GM12878 (cell line): ENCODE data around the gene ZSWIM3. TPM values are rescaled to one million over a fixed set of nuclear protein-coding genes. Genes with fewer than 3 reads are reported as not detected.

Experiments
- ATAC-seq: fragments of 200-7000 bp; cut with Tn5 transposase; 3 replicates; pipeline ENCODE4 v1.9.1; 2020; ENCODE audit warnings: mild to moderate bottlenecking, moderate library complexity
- BruUV-seq: library from RNA; stranded (reverse); fragments of 400-500 nt; replicated peaks from 2 replicates; lab custom pipeline; 2021; lab: Mats Ljungman, UMichigan
- CTCF ChIA-PET: fragments of 300-600 bp; sonication (Branson Sonifier 250); formaldehyde crosslinking; extraction: SDS; loops from one replicate; lab custom pipeline; 2021; ENCODE audit warnings: inconsistent platforms; lab: Yijun Ruan, JAX
- POLR2A ChIA-PET: fragments of 350-600 bp; formaldehyde crosslinking; extraction: SDS; loops from one replicate; lab custom pipeline; 2021; ENCODE audit warnings: inconsistent platforms; lab: Charles Lee
- RAD21 ChIA-PET: fragments of 300-600 bp; sonication (Branson Sonifier 250); formaldehyde crosslinking; loops from one replicate; lab custom pipeline; 2023; ENCODE audit warnings: antibody characterized with exemption; ENCODE audit not compliant: unreplicated experiment; lab: Charles Lee
- SMC1A ChIA-PET: fragments of 300-600 bp; sonication (Branson Sonifier 250); formaldehyde crosslinking; loops from one replicate; lab custom pipeline; 2023; ENCODE audit not compliant: unreplicated experiment, uncharacterized antibody; lab: Charles Lee
- DNase-seq: peaks from one replicate; pipeline ENCODE4 v3.0.0-alpha.2; 2011; ENCODE audit warnings: low read depth, low spot score
- FAIRE-seq: peaks from 3 replicates; lab custom pipeline; 2011; peaks lifted over from hg19 to GRCh38; lab: Jason Lieb, UNC
- H2AFZ ChIP-seq: 2 replicates; pipeline ENCODE4 v1.6.0; 2011; ENCODE audit warnings: low read depth, low read length, control low read depth; ENCODE audit not compliant: control insufficient read depth
- H3K27ac ChIP-seq: 2 replicates; pipeline ENCODE4 v1.5.1; 2011; ENCODE audit warnings: control low read depth; ENCODE audit not compliant: control insufficient read depth, insufficient read depth
- H3K27me3 ChIP-seq, 2 experiments: replicated peaks in 1 of 2; 2 replicates each; pipeline versions ENCODE4 v1.6.0 to v1.6.1; 2011; ENCODE audit warnings: low read length in 1 of 2; ENCODE audit not compliant: control insufficient read depth in 2 of 2, insufficient read depth in 2 of 2
- H3K36me3 ChIP-seq, 2 experiments: 2 replicates each; pipeline ENCODE4 v1.5.1; 2011; ENCODE audit warnings: low read length in 1 of 2; ENCODE audit not compliant: control insufficient read depth in 2 of 2, insufficient read depth in 2 of 2
- H3K4me1 ChIP-seq: 2 replicates; pipeline ENCODE4 v1.6.1; 2011; ENCODE audit warnings: mild to moderate bottlenecking, low read length, moderate library complexity, mixed read lengths; ENCODE audit not compliant: control insufficient read depth, insufficient read depth
- H3K4me2 ChIP-seq: 2 replicates; pipeline ENCODE4 v1.6.0; 2011; ENCODE audit warnings: control low read depth; ENCODE audit not compliant: control insufficient read depth, insufficient read depth
- H3K4me3 ChIP-seq: fragments of 200-600 bp; sonication (generic); 2 replicates; pipeline ENCODE4 v1.5.1; 2016
- H3K79me2 ChIP-seq: 2 replicates; pipeline ENCODE4 v1.6.0; 2011; ENCODE audit warnings: low read length; ENCODE audit not compliant: control insufficient read depth, insufficient read depth
- H3K9ac ChIP-seq: 2 replicates; pipeline ENCODE4 v1.8.0; 2011; ENCODE audit warnings: low read length, control low read depth, mixed read lengths; ENCODE audit not compliant: control insufficient read depth, insufficient read depth
- H3K9me3 ChIP-seq: replicated peaks from 3 replicates; pipeline ENCODE4 v1.5.1; 2011; ENCODE audit warnings: mild to moderate bottlenecking, low read length; ENCODE audit not compliant: control insufficient read depth, insufficient read depth
- H4K20me1 ChIP-seq: 2 replicates; pipeline ENCODE4 v1.6.0; 2011; ENCODE audit not compliant: control insufficient read depth, insufficient read depth
- ATF3 ChIP-seq: IDR thresholded peaks from 2 replicates; pipeline ENCODE4 v1.6.1; 2011; ENCODE audit warnings: low read depth, mild to moderate bottlenecking, low read length, moderate library complexity, borderline replicate concordance; ENCODE audit errors: extremely low read depth
- CBX3 ChIP-seq: fragments of 200-600 bp; sonication (generic); IDR thresholded peaks from 2 replicates; pipeline ENCODE4 v1.6.1; 2016; ENCODE audit warnings: low read depth, borderline replicate concordance
- CHD4 ChIP-seq: fragments of 200-600 bp; sonication (generic); IDR thresholded peaks from 2 replicates; pipeline ENCODE4 v1.6.1; 2016; ENCODE audit warnings: mild to moderate bottlenecking
- HCFC1 ChIP-seq: fragments of 150-350 bp; IDR thresholded peaks from 2 replicates; pipeline ENCODE4 v1.6.1; 2014; ENCODE audit warnings: low read length
- HDAC6 ChIP-seq: fragments of 200-600 bp; sonication (generic); IDR thresholded peaks from one replicate; pipeline ENCODE4 v1.8.0; 2017; ENCODE audit warnings: antibody characterized with exemption; ENCODE audit not compliant: unreplicated experiment
- LARP7 ChIP-seq: fragments of 450-650 bp; IDR thresholded peaks from 2 replicates; pipeline ENCODE4 v1.6.1; 2017; ENCODE audit warnings: mild to moderate bottlenecking
- NFYB ChIP-seq: IDR thresholded peaks from 2 replicates; pipeline ENCODE4 v1.6.1; 2011; ENCODE audit warnings: low read depth, mild to moderate bottlenecking, low read length, improper control_type of control experiment, moderate library complexity; ENCODE audit not compliant: insufficient read depth
- NKRF ChIP-seq: fragments of 450-650 bp; conservative IDR thresholded peaks from 2 replicates; pipeline ENCODE4 v1.6.1; 2017; ENCODE audit warnings: mild to moderate bottlenecking, moderate library complexity
- PAX5 ChIP-seq: IDR thresholded peaks from 2 replicates; pipeline ENCODE4 v1.6.1; 2011; ENCODE audit warnings: low read depth, low read length, borderline replicate concordance
- RCOR1 ChIP-seq: conservative IDR thresholded peaks from 2 replicates; pipeline ENCODE4 v1.6.1; 2012; ENCODE audit warnings: low read depth, low read length, improper control_type of control experiment
- SRF ChIP-seq, 2 experiments: IDR thresholded peaks; 2 replicates each; pipeline ENCODE4 v1.6.1; 2011; ENCODE audit warnings: low read depth in 2 of 2, low read length in 2 of 2, mild to moderate bottlenecking in 1 of 2, moderate library complexity in 1 of 2
- STAT3 ChIP-seq: IDR thresholded peaks from 2 replicates; pipeline ENCODE4 v1.6.1; 2011; ENCODE audit warnings: low read depth, low read length, improper control_type of control experiment
- SUPT20H ChIP-seq: IDR thresholded peaks from 2 replicates; pipeline ENCODE4 v1.6.1; 2011; ENCODE audit warnings: low read depth, mild to moderate bottlenecking, low read length, moderate library complexity, borderline replicate concordance; ENCODE audit not compliant: control insufficient read depth
- TARDBP ChIP-seq: IDR thresholded peaks from 2 replicates; pipeline ENCODE4 v1.6.1; 2016; ENCODE audit warnings: borderline replicate concordance
- ZBED1 ChIP-seq: IDR thresholded peaks from 2 replicates; pipeline ENCODE4 v1.6.1; 2016; ENCODE audit warnings: borderline replicate concordance
- ZNF207 ChIP-seq: fragments of 450-650 bp; IDR thresholded peaks from 2 replicates; pipeline ENCODE4 v1.6.1; 2014; ENCODE audit warnings: antibody characterized with exemption, mild to moderate bottlenecking, borderline replicate concordance
- WGBS: methylation state at CpG from one replicate; pipeline ENCODE4 v1.1.6; 2016; ENCODE audit warnings: low lambda C conversion rate; ENCODE audit not compliant: insufficient replicate concordance, insufficient coverage; ENCODE audit errors: missing lambda C conversion rate; 5-methylcytosine and 5-hydroxymethylcytosine counted together
- in situ Hi-C: fragments of 300-500 bp; cut with MboI; formaldehyde crosslinking; loops from 9 replicates; pipeline ENCODE4 v1.14.3; 2018; ENCODE audit warnings: mixed read lengths
- intact Hi-C: fragments of 100-400 bp; cut with micrococcal nuclease; formaldehyde crosslinking; loops from one replicate; pipeline ENCODE4 v1.14.2; 2022; ENCODE audit not compliant: unreplicated experiment
- polyA plus RNA-seq, 11 experiments: library from polyadenylated mRNA; depleted of rRNA in 4 of 11; unstranded in 6 of 11; stranded (reverse) in 5 of 11; fragments of >200 nt; fragmentation: Nextera tagmentation in 4 of 11; fragmentation: Illumina TruSeq in 1 of 11; extraction: Ambion mirVana in 4 of 11; extraction: Trizol in 1 of 11; gene quantifications; 1 replicate in 1 of 11; 2 replicates in 10 of 11; pipeline versions ENCODE4 v1.2.1 to v1.2.3, GENCODE V29; 2011 to 2016; ENCODE audit warnings: inconsistent platforms in 2 of 11, missing spikeins in 2 of 11, low read depth in 1 of 11
- total RNA-seq, 4 experiments: library from RNA; depleted of rRNA in 3 of 4; stranded (reverse); fragments of >200 nt in 3 of 4; fragmentation: Illumina TruSeq in 1 of 4; extraction: Trizol in 1 of 4; gene quantifications; 2 replicates each; pipeline versions ENCODE4 v1.2.1 to v1.2.3, GENCODE V29; 2013 to 2021

The ZSWIM3 gene
- total and polyA plus RNA-seq, 10 of the 15 experiments (the other 5 are each of a cell fraction or from before 2014, with no cell fraction given), result 1.6 to 5.1 (median 4.2) TPM

- POLR2A ChIA-PET, result interaction anchor here (0.7 to 3.9 kb wide), 2 partner anchors 22 to 48 kb away, joined by 3 to 32 read pairs; partner anchors contain the start of gene PCIF1
- no peak for FAIRE-seq
These were observed 54.9 kb downstream of the ZSWIM3 start for GRCh38 chr20:45912344-45912682.

More at GRCh38 chr20:45912344-45912682, 54.9 kb downstream of the ZSWIM3 start:
- in situ Hi-C loops, result no loop called here
- Histone ChIP-seq H3K27ac (no peak overlapping the region), H3K36me3 (no peaks in the 10 kb centered on the region), H2AFZ (peak overlapping the region; percentile 90), H3K9ac (peak overlapping the region; percentile 26)
- SMC1A ChIA-PET, result interaction anchor here (1.1 to 3.5 kb wide), 2 partner anchors 20 to 49 kb away, joined by 3 to 12 read pairs; partner anchors contain the start of genes CTSA and NEURL2
- no TSS peak for BruUV-seq
- TF ChIP-seq PAX5 (no peak), RCOR1 (no peak), ZNF207 (no peak), NKRF (no peak), CBX3 (no peak), TARDBP (no peak), ZBED1 (no peak), STAT3 (no peak), ATF3 (no peak), LARP7 (no peak), SUPT20H (no peak), HCFC1 (no peak), CHD4 (no peak), SRF (IDR thresholded peaks at IDR 0.05; ENCODE audit: low read depth in 2 of 2, low read length in 2 of 2) (no peak), HDAC6 (no peak), NFYB (no peak)
- TF ChIP-seq, all 136 proteins: peak for 0
- ATAC-seq, result no peak
- Histone ChIP-seq H3K4me1 (peaks cover 15% of the 10 kb centered on the region), H4K20me1 (no peaks in the 10 kb centered on the region), H3K79me2 (no peaks in the 10 kb centered on the region), H3K4me3 (peak overlapping the region; percentile 77; the same call in 1 of the 2 replicates), H3K27me3 (no peaks in the 10 kb centered on the region), H3K4me2 (peak overlapping the region; percentile 99), H3K9me3 (no peaks in the 10 kb centered on the region)
- 13% methylated on average over 4 of the region's 4 CpGs for WGBS
- no peak for DNase-seq
- ChIA-PET RAD21 (interaction anchor here (0.6 kb wide), 1 partner anchor 1438 kb away, joined by 3 read pairs; no protein-coding TSS in a partner anchor), CTCF (no interaction called here)
- intact Hi-C loops, result no loop called here
